Liver (tissue), 9 donors: ENCODE data around the gene GNG13. TPM values are rescaled to one million over a fixed set of nuclear protein-coding genes. Genes with fewer than 3 reads are reported as not detected.

Source experiments
- DNase-seq: peaks from one replicate; pipeline ENCODE4 v3.0.0-alpha.2; 2017; ENCODE audit warnings: low spot score
- H3K27ac ChIP-seq, 2 donors: one replicate each; pipeline ENCODE4 v1.7.0; 2013; ENCODE audit warnings: inconsistent platforms in 2 of 2, low read length in 2 of 2, control low read depth in 1 of 2, low read depth in 1 of 2, mild to moderate bottlenecking in 1 of 2
- H3K27me3 ChIP-seq, 4 donors: one replicate each; pipeline versions ENCODE4 v1.6.1 to v1.7.0; 2013; ENCODE audit warnings: low read length in 3 of 4, inconsistent platforms in 1 of 4, mild to moderate bottlenecking in 1 of 4, moderate library complexity in 1 of 4; ENCODE audit not compliant: control insufficient read depth in 4 of 4, insufficient read depth in 4 of 4
- H3K36me3 ChIP-seq, 4 donors: one replicate each; pipeline versions ENCODE4 v1.6.1 to v1.7.0; 2013; ENCODE audit warnings: low read length in 3 of 4, mild to moderate bottlenecking in 3 of 4, low read depth in 1 of 4, moderate library complexity in 1 of 4; ENCODE audit not compliant: control insufficient read depth in 4 of 4, insufficient read depth in 3 of 4
- H3K4me1 ChIP-seq, 4 donors: one replicate each; pipeline versions ENCODE4 v1.6.1 to v1.7.0; 2013; ENCODE audit warnings: low read length in 3 of 4, mild to moderate bottlenecking in 3 of 4, moderate library complexity in 1 of 4; ENCODE audit not compliant: control insufficient read depth in 4 of 4, insufficient read depth in 4 of 4
- H3K4me3 ChIP-seq, 3 donors: one replicate each; pipeline versions ENCODE4 v1.6.1 to v1.7.0; 2013; ENCODE audit warnings: low read length in 3 of 3, control low read depth in 1 of 3, low read depth in 1 of 3, mild to moderate bottlenecking in 1 of 3
- H3K9ac ChIP-seq, 2 donors: one replicate each; pipeline ENCODE4 v1.7.0; 2013; ENCODE audit warnings: low read length in 2 of 2, mild to moderate bottlenecking in 2 of 2, moderate library complexity in 2 of 2, control low read depth in 1 of 2, low read depth in 1 of 2
- H3K9me3 ChIP-seq, 4 donors: one replicate each; pipeline versions ENCODE4 v1.6.1 to v1.7.0; 2013; ENCODE audit warnings: low read length in 3 of 4; ENCODE audit not compliant: control insufficient read depth in 4 of 4
- ATF3 ChIP-seq: IDR thresholded peaks from 2 replicates; pipeline ENCODE4 v1.6.1; 2016; ENCODE audit warnings: antibody characterized with exemption
- EGR1 ChIP-seq, 2 donors: IDR thresholded peaks; 2 replicates each; pipeline ENCODE4 v1.6.1; 2016 to 2018; ENCODE audit warnings: antibody characterized with exemption in 2 of 2, low read depth in 2 of 2
- FOXA1 ChIP-seq: IDR thresholded peaks from 2 replicates; pipeline ENCODE4 v1.6.1; 2016; ENCODE audit warnings: antibody characterized with exemption
- FOXA2 ChIP-seq: IDR thresholded peaks from 2 replicates; pipeline ENCODE4 v1.6.1; 2016; ENCODE audit warnings: antibody characterized with exemption
- GABPA ChIP-seq, 2 donors: IDR thresholded peaks in 1 of 2; conservative IDR thresholded peaks in 1 of 2; 2 replicates each; pipeline ENCODE4 v1.6.1; 2016; ENCODE audit warnings: antibody characterized with exemption in 2 of 2, mild to moderate bottlenecking in 1 of 2, moderate library complexity in 1 of 2
- HNF4A ChIP-seq, 2 donors: conservative IDR thresholded peaks; 2 replicates each; pipeline ENCODE4 v1.6.1; 2016; ENCODE audit warnings: antibody characterized with exemption in 2 of 2, mild to moderate bottlenecking in 2 of 2
- HNF4G ChIP-seq: IDR thresholded peaks from 2 replicates; pipeline ENCODE4 v1.6.1; 2016; ENCODE audit warnings: antibody characterized with exemption
- JUND ChIP-seq, 2 donors: IDR thresholded peaks; 2 replicates each; pipeline ENCODE4 v1.6.1; 2016; ENCODE audit warnings: antibody characterized with exemption in 2 of 2
- NR2F2 ChIP-seq: IDR thresholded peaks from 2 replicates; pipeline ENCODE4 v1.6.1; 2016; ENCODE audit warnings: antibody characterized with exemption
- RAD21 ChIP-seq, 2 donors: IDR thresholded peaks; 2 replicates each; pipeline ENCODE4 v1.6.1; 2016; ENCODE audit warnings: antibody characterized with exemption in 2 of 2, mild to moderate bottlenecking in 2 of 2
- RXRA ChIP-seq, 2 donors: IDR thresholded peaks; 2 replicates each; pipeline ENCODE4 v1.6.1; 2017 to 2018; ENCODE audit warnings: antibody characterized with exemption in 2 of 2, mild to moderate bottlenecking in 1 of 2
- SP1 ChIP-seq: IDR thresholded peaks from 2 replicates; pipeline ENCODE4 v1.6.1; 2018; ENCODE audit warnings: antibody characterized with exemption, mild to moderate bottlenecking
- TAF1 ChIP-seq: conservative IDR thresholded peaks from 2 replicates; pipeline ENCODE4 v1.6.1; 2016; ENCODE audit warnings: antibody characterized with exemption, mild to moderate bottlenecking
- YY1 ChIP-seq: IDR thresholded peaks from 2 replicates; pipeline ENCODE4 v1.6.1; 2016; ENCODE audit warnings: antibody characterized with exemption, mild to moderate bottlenecking
- ZBTB33 ChIP-seq: IDR thresholded peaks from 2 replicates; pipeline ENCODE4 v1.6.1; 2016; ENCODE audit warnings: antibody characterized with exemption
- WGBS: extraction: QIAGEN DNeasy Blood & Tissue Kit; methylation state at CpG from one replicate; pipeline ENCODE4 v1.1.7; 2013; 5-methylcytosine and 5-hydroxymethylcytosine counted together
- polyA plus RNA-seq, 2 donors: library from polyadenylated mRNA; stranded (reverse) in 1 of 2; unstranded in 1 of 2; fragments of 200-250 nt in 1 of 2; fragments of >200 nt in 1 of 2; fragmentation: Nextera tagmentation in 1 of 2; extraction: Ambion mirVana in 1 of 2; gene quantifications; one replicate each; pipeline versions ENCODE4 v1.2.1 to v1.2.3, GENCODE V29; 2013 to 2015
- total RNA-seq, 2 donors: library from RNA; depleted of rRNA; stranded (reverse); fragments of >200 nt; gene quantifications; one replicate each; pipeline ENCODE4 v1.2.3, GENCODE V29; 2014
- TF ChIP-seq, protein P1 (sequence below): fragments of 150-350 bp; IDR thresholded peaks from 2 replicates; pipeline ENCODE4 v1.5.1; 2017; ENCODE audit warnings: improper control_type of control experiment, low read depth, low read length; ENCODE audit not compliant: missing input control
- TF ChIP-seq, protein P2 (sequence below): IDR thresholded peaks from 2 replicates; pipeline ENCODE4 v1.6.1; 2016; ENCODE audit warnings: antibody characterized with exemption, mild to moderate bottlenecking
- TF ChIP-seq, protein P3 (sequence below): IDR thresholded peaks from 2 replicates; pipeline ENCODE4 v1.6.1; 2016; ENCODE audit warnings: antibody characterized with exemption
- donor health status: healthy.
- donor health status: healthy.
- donor health status: healthy.
- donor health status: healthy.
- donor health status: healthy.

The GNG13 gene
- total and polyA plus RNA-seq, 4 donors: not detected

GRCh38 chr16:778909-779527, 21.5 kb downstream of the GNG13 start:
- Histone ChIP-seq H3K4me1 (no peaks in the 10 kb centered on the region), H3K27ac (no peak overlapping the region), H3K9me3 (no peaks in the 10 kb centered on the region), H3K27me3 (peaks cover 0 to 4% (median 0%) of the 10 kb centered on the region in 4 donors), H3K4me3 (no peak overlapping the region), H3K36me3 (no peaks in the 10 kb centered on the region), H3K9ac (no peak overlapping the region)
- DNase-seq: no peak
- WGBS: 78% methylated on average over 6 of the region's 6 CpGs
- TF ChIP-seq, protein P1, sequence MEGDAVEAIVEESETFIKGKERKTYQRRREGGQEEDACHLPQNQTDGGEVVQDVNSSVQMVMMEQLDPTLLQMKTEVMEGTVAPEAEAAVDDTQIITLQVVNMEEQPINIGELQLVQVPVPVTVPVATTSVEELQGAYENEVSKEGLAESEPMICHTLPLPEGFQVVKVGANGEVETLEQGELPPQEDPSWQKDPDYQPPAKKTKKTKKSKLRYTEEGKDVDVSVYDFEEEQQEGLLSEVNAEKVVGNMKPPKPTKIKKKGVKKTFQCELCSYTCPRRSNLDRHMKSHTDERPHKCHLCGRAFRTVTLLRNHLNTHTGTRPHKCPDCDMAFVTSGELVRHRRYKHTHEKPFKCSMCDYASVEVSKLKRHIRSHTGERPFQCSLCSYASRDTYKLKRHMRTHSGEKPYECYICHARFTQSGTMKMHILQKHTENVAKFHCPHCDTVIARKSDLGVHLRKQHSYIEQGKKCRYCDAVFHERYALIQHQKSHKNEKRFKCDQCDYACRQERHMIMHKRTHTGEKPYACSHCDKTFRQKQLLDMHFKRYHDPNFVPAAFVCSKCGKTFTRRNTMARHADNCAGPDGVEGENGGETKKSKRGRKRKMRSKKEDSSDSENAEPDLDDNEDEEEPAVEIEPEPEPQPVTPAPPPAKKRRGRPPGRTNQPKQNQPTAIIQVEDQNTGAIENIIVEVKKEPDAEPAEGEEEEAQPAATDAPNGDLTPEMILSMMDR: no peak
- TF ChIP-seq FOXA1: no peak
- no peak for TF ChIP-seq NR2F2
- no peak for TF ChIP-seq RXRA (IDR thresholded peaks at IDR 0.05)
- TF ChIP-seq EGR1 (IDR thresholded peaks at IDR 0.05; ENCODE audit: low read depth in 2 of 2): no peak
- TF ChIP-seq, protein P2, sequence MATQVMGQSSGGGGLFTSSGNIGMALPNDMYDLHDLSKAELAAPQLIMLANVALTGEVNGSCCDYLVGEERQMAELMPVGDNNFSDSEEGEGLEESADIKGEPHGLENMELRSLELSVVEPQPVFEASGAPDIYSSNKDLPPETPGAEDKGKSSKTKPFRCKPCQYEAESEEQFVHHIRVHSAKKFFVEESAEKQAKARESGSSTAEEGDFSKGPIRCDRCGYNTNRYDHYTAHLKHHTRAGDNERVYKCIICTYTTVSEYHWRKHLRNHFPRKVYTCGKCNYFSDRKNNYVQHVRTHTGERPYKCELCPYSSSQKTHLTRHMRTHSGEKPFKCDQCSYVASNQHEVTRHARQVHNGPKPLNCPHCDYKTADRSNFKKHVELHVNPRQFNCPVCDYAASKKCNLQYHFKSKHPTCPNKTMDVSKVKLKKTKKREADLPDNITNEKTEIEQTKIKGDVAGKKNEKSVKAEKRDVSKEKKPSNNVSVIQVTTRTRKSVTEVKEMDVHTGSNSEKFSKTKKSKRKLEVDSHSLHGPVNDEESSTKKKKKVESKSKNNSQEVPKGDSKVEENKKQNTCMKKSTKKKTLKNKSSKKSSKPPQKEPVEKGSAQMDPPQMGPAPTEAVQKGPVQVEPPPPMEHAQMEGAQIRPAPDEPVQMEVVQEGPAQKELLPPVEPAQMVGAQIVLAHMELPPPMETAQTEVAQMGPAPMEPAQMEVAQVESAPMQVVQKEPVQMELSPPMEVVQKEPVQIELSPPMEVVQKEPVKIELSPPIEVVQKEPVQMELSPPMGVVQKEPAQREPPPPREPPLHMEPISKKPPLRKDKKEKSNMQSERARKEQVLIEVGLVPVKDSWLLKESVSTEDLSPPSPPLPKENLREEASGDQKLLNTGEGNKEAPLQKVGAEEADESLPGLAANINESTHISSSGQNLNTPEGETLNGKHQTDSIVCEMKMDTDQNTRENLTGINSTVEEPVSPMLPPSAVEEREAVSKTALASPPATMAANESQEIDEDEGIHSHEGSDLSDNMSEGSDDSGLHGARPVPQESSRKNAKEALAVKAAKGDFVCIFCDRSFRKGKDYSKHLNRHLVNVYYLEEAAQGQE: no peak
- no peak for TF ChIP-seq HNF4G
- TF ChIP-seq GABPA (IDR thresholded peaks at IDR 0.05 in 1 of 2, conservative IDR thresholded peaks at IDR 0.05 in 1 of 2): no peak
- no peak for TF ChIP-seq ZBTB33
- no peak for TF ChIP-seq RAD21 (IDR thresholded peaks at IDR 0.05)
- TF ChIP-seq, protein P3, sequence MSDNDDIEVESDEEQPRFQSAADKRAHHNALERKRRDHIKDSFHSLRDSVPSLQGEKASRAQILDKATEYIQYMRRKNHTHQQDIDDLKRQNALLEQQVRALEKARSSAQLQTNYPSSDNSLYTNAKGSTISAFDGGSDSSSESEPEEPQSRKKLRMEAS: no peak
- TF ChIP-seq YY1: no peak
- TF ChIP-seq HNF4A (conservative IDR thresholded peaks at IDR 0.05): no peak
- no peak for TF ChIP-seq ATF3
- no peak for TF ChIP-seq FOXA2
- TF ChIP-seq SP1: no peak
- TF ChIP-seq JUND (IDR thresholded peaks at IDR 0.05): no peak
- no peak for TF ChIP-seq TAF1
